Neural progenitor cell (in vitro differentiated cells): ENCODE measurements around the gene NAA10. TPM values are rescaled to one million over a fixed set of nuclear protein-coding genes. Genes with fewer than 3 reads are reported as not detected.
A peak's percentile ranks its signal among the peaks of the same experiment; 100 is the strongest.

Source experiments
- DNase-seq: peaks from one replicate; pipeline ENCODE4 v3.0.0-alpha.2; 2016; ENCODE audit warnings: low spot score
- H2AFZ ChIP-seq: fragments of 200-600 bp; sonication (generic); replicated peaks from 2 replicates; pipeline ENCODE4 v1.6.1; 2016; ENCODE audit warnings: antibody characterized with exemption
- H3F3A ChIP-seq: fragments of 200-600 bp; sonication (generic); 2 replicates; pipeline ENCODE4 v1.6.1; 2016; ENCODE audit warnings: antibody characterized with exemption, low read depth
- H3K27ac ChIP-seq: fragments of 200-600 bp; sonication (generic); 2 replicates; pipeline ENCODE4 v1.5.1; 2016; ENCODE audit warnings: mild to moderate bottlenecking
- H3K27me3 ChIP-seq: fragments of 200-600 bp; sonication (generic); 2 replicates; pipeline ENCODE4 v1.6.1; 2016; ENCODE audit warnings: mild to moderate bottlenecking, moderate library complexity
- H3K36me3 ChIP-seq: fragments of 200-600 bp; sonication (generic); 2 replicates; pipeline ENCODE4 v1.5.1; 2016
- H3K4me1 ChIP-seq: fragments of 200-600 bp; sonication (generic); 2 replicates; pipeline ENCODE4 v1.6.1; 2016; ENCODE audit warnings: mixed run types
- H3K4me2 ChIP-seq: fragments of 200-600 bp; sonication (generic); 2 replicates; pipeline ENCODE4 v1.6.1; 2016
- H3K4me3 ChIP-seq: fragments of 200-600 bp; sonication (generic); 2 replicates; pipeline ENCODE4 v1.5.1; 2016
- H3K79me2 ChIP-seq: fragments of 200-600 bp; sonication (generic); 2 replicates; pipeline ENCODE4 v1.6.1; 2016; ENCODE audit warnings: low read depth
- H3K9ac ChIP-seq: fragments of 200-600 bp; sonication (generic); 2 replicates; pipeline ENCODE4 v1.6.1; 2016
- H3K9me3 ChIP-seq: fragments of 200-600 bp; sonication (generic); 2 replicates; pipeline ENCODE4 v1.5.1; 2016; ENCODE audit warnings: low read depth
- H4K20me1 ChIP-seq: fragments of 200-600 bp; sonication (generic); 2 replicates; pipeline ENCODE4 v1.6.1; 2016; ENCODE audit warnings: low read depth
- H3K27ac Mint-ChIP-seq: 3 replicates; pipeline ENCODE4 v1.8.0; 2021; ENCODE audit warnings: mixed read lengths
- H3K27me3 Mint-ChIP-seq: 2 replicates; pipeline ENCODE4 v1.8.0; 2022; ENCODE audit warnings: low read depth, mild to moderate bottlenecking, inconsistent platforms, moderate library complexity, mixed read lengths; ENCODE audit not compliant: insufficient read depth
- H3K36me3 Mint-ChIP-seq: 3 replicates; pipeline ENCODE4 v1.8.0; 2021; ENCODE audit warnings: mixed read lengths
- H3K4me1 Mint-ChIP-seq: 3 replicates; pipeline ENCODE4 v1.8.0; 2021; ENCODE audit warnings: mixed read lengths
- H3K4me3 Mint-ChIP-seq: 3 replicates; pipeline ENCODE4 v1.8.0; 2021; ENCODE audit warnings: mild to moderate bottlenecking, moderate library complexity, mixed read lengths
- H3K9me3 Mint-ChIP-seq: 3 replicates; pipeline ENCODE4 v1.8.0; 2020; ENCODE audit warnings: mixed read lengths
- CTCF ChIP-seq: fragments of 200-600 bp; sonication (generic); IDR thresholded peaks from 2 replicates; pipeline ENCODE4 v1.5.1; 2017; ENCODE audit warnings: antibody characterized with exemption, mild to moderate bottlenecking
- EZH2 ChIP-seq: fragments of 200-600 bp; sonication (generic); IDR thresholded peaks from 2 replicates; pipeline ENCODE4 v1.6.1; 2017; ENCODE audit warnings: antibody characterized with exemption, mild to moderate bottlenecking, moderate library complexity
- EZH2phosphoT487 ChIP-seq: fragments of 200-600 bp; sonication (generic); IDR thresholded peaks from 2 replicates; pipeline ENCODE4 v1.6.1; 2017; ENCODE audit warnings: antibody characterized with exemption
- total RNA-seq: library from RNA; depleted of rRNA; stranded (reverse); fragments of >200 nt; gene quantifications from 2 replicates; pipeline ENCODE4 v1.2.3, GENCODE V29; 2015; ENCODE audit warnings: low replicate concordance

The NAA10 gene
- total RNA-seq, 1 donor from 2014 or later: 55.5 TPM

- DNase-seq: peak; percentile 85
- Histone ChIP-seq H3K79me2 (peaks cover under 1% of the 10 kb centered on the region), H3K36me3 (no peaks in the 10 kb centered on the region), H2AFZ (no peak overlapping the region), H3K9me3 (no peaks in the 10 kb centered on the region), H4K20me1 (no peaks in the 10 kb centered on the region), H3K4me1 (peaks cover 6% of the 10 kb centered on the region), H3K4me3 (no peak overlapping the region), H3F3A (peaks cover 26% of the 10 kb centered on the region), H3K27me3 (no peaks in the 10 kb centered on the region), H3K9ac (no peak overlapping the region), H3K27ac (peak overlapping the region; percentile 80), H3K4me2 (no peak overlapping the region)
- no peak for TF ChIP-seq EZH2phosphoT487
- peak; percentile 75 for TF ChIP-seq CTCF
- Mint-ChIP-seq H3K4me1 (peaks cover 29% of the 10 kb centered on the region), H3K4me3 (peak overlapping the region; percentile 31), H3K27me3 (peaks cover 12% of the 10 kb centered on the region), H3K27ac (peak overlapping the region; percentile 81), H3K9me3 (no peaks in the 10 kb centered on the region), H3K36me3 (peaks cover 21% of the 10 kb centered on the region)
Observed at GRCh38 chrX:153947009-153947769, 12.4 kb upstream of the NAA10 start.

GRCh38 chrX:153945956-153946943, 11.4 kb upstream of the NAA10 start:
- Mint-ChIP-seq H3K4me3 (no peak overlapping the region), H3K27me3 (peaks cover 14% of the 10 kb centered on the region), H3K36me3 (peaks cover 18% of the 10 kb centered on the region), H3K9me3 (no peaks in the 10 kb centered on the region), H3K4me1 (peaks cover 30% of the 10 kb centered on the region), H3K27ac (no peak overlapping the region)
- Histone ChIP-seq H3K27ac (no peak overlapping the region), H3K27me3 (no peaks in the 10 kb centered on the region), H3K4me2 (no peak overlapping the region), H3K4me1 (peaks cover 6% of the 10 kb centered on the region), H3K9ac (no peak overlapping the region), H3K9me3 (no peaks in the 10 kb centered on the region), H3K4me3 (no peak overlapping the region), H3K79me2 (no peaks in the 10 kb centered on the region), H4K20me1 (no peaks in the 10 kb centered on the region), H2AFZ (no peak overlapping the region), H3K36me3 (no peaks in the 10 kb centered on the region), H3F3A (peaks cover 26% of the 10 kb centered on the region)
- no peak for DNase-seq
- no peak for TF ChIP-seq EZH2
- no peak for TF ChIP-seq EZH2phosphoT487
- no peak for TF ChIP-seq CTCF

DNA sequence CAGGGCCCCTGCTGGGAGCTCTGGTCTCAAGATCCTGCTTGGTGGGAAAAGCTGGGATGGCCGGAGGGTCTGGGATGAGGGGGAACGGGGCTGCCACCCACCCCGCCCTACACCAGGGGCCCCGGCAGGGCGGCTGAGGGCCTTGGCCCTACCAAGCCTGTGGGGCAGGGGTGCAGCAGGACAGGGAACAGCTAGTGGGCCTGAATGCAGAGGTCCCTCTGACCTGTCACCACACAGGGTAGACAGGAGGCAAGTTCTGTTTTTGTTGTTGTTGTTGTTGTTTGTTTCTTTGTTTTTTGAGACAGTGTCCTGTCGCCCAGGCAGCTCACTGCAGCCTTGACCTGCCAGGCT, 9.9 kb upstream of the NAA10 start:
- H3K9ac ChIP-seq: no peak overlapping the region
- peaks cover 31% of the 10 kb centered on the region for H3K4me1 Mint-ChIP-seq

More for the DNA sequence above, 9.9 kb upstream of the NAA10 start:
- H3K36me3 ChIP-seq: no peaks in the 10 kb centered on the region
- H3K27ac Mint-ChIP-seq: no peak overlapping the region
- H3K27me3 ChIP-seq: no peaks in the 10 kb centered on the region
- H3K4me3 ChIP-seq: peak overlapping the region; percentile 17
- no peak overlapping the region for H3K27ac ChIP-seq
- H3K4me1 ChIP-seq: peaks cover 6% of the 10 kb centered on the region
- TF ChIP-seq EZH2phosphoT487: no peak
- TF ChIP-seq EZH2: no peak
- TF ChIP-seq CTCF: no peak
- H3K79me2 ChIP-seq: no peaks in the 10 kb centered on the region
- H2AFZ ChIP-seq: no peak overlapping the region
- no peak overlapping the region for H3K4me3 Mint-ChIP-seq
- H3F3A ChIP-seq: peaks cover 22% of the 10 kb centered on the region
- no peaks in the 10 kb centered on the region for H3K9me3 Mint-ChIP-seq
- no peaks in the 10 kb centered on the region for H3K9me3 ChIP-seq
- H3K27me3 Mint-ChIP-seq: peaks cover 7% of the 10 kb centered on the region
- peak overlapping the region; percentile 64 for H3K4me2 ChIP-seq
- peaks cover 8% of the 10 kb centered on the region for H3K36me3 Mint-ChIP-seq
- no peaks in the 10 kb centered on the region for H4K20me1 ChIP-seq
- DNase-seq: no peak
